Adrenal gland (tissue), 12 donors: Measurements from ENCODE around the gene PHLDA1. TPM values are rescaled to one million over a fixed set of nuclear protein-coding genes. Genes with fewer than 3 reads are reported as not detected.

Experiments
- DNase-seq, 7 donors: peaks; one replicate each; pipeline ENCODE4 v3.0.0-alpha.2; 2019 to 2020
- H3K27ac ChIP-seq, 5 donors: fragments of 200-600 bp; sonication (generic) in 4 of 5; 1 replicate in 3 of 5; 2 replicates in 2 of 5; pipeline versions ENCODE4 v1.5.1 to v1.8.0; 2016 to 2020; ENCODE audit warnings: mild to moderate bottlenecking in 1 of 5
- H3K27me3 ChIP-seq: fragments of 200-600 bp; 2 replicates; pipeline ENCODE4 v1.8.0; 2021
- H3K36me3 ChIP-seq, 2 donors: fragments of 200-600 bp; replicated peaks in 1 of 2; 1 replicate in 1 of 2; 2 replicates in 1 of 2; pipeline versions ENCODE4 v1.5.1 to v1.8.0; 2018 to 2022
- H3K4me1 ChIP-seq, 2 donors: fragments of 200-600 bp; replicated peaks in 1 of 2; 1 replicate in 1 of 2; 2 replicates in 1 of 2; pipeline versions ENCODE4 v1.5.1 to v1.8.0; 2018 to 2021
- H3K4me3 ChIP-seq, 4 donors: fragments of 200-600 bp; sonication (generic) in 3 of 4; one replicate each; pipeline ENCODE4 v1.5.1; 2016 to 2018
- H3K9me3 ChIP-seq, 3 donors: fragments of 200-600 bp; sonication (generic) in 1 of 3; replicated peaks in 1 of 3; 1 replicate in 2 of 3; 2 replicates in 1 of 3; pipeline versions ENCODE4 v1.5.1 to v1.8.0; 2016 to 2021
- CTCF ChIP-seq, 6 experiments: fragments of 450-650 bp in 4 of 6; fragments of 200-600 bp in 2 of 6; sonication (generic) in 1 of 6; IDR thresholded peaks; 1 replicate in 5 of 6; 2 replicates in 1 of 6; pipeline versions ENCODE4 v1.5.1 to v1.8.0; 2016 to 2021; ENCODE audit warnings: antibody characterized with exemption in 6 of 6, mild to moderate bottlenecking in 2 of 6, moderate library complexity in 1 of 6
- POLR2A ChIP-seq, 2 donors: fragments of 450-650 bp; IDR thresholded peaks; one replicate each; pipeline ENCODE4 v1.6.1; 2017; ENCODE audit warnings: antibody characterized with exemption in 2 of 2, mild to moderate bottlenecking in 2 of 2, moderate library complexity in 1 of 2
- WGBS, 4 donors: extraction: QIAGEN DNeasy Blood & Tissue Kit in 2 of 4; methylation state at CpG; one replicate each; pipeline versions ENCODE4 v1.1.5 to v1.1.7; 2013 to 2017; 5-methylcytosine and 5-hydroxymethylcytosine counted together
- intact Hi-C, 2 donors: fragments of 100-400 bp; cut with DNase I; formaldehyde crosslinking; loops; one replicate each; pipeline versions ENCODE4 v1.14.1 to v1.15.0; 2022 to 2023
- polyA plus RNA-seq, 3 donors: library from polyadenylated mRNA; stranded (reverse); fragments of 200-250 nt in 2 of 3; fragments of 350-450 nt in 1 of 3; fragmentation: Illumina TruSeq in 1 of 3; extraction: RNeasy Lipid Tissue Mini Kit (QIAGEN cat#74804) in 1 of 3; gene quantifications; one replicate each; pipeline ENCODE4 v1.2.3, GENCODE V29; 2013 to 2014
- total RNA-seq, 9 donors: library from RNA; depleted of rRNA in 4 of 9; stranded (reverse); fragments of >200 nt in 4 of 9; fragments of 120-200 nt in 1 of 9; fragmentation: NEBNext Ultra II Directional in 1 of 9; extraction: Animal tissue kit (Norgen Biotek cat#: 25700) in 1 of 9; gene quantifications; one replicate each; pipeline versions ENCODE4 v1.1.0 to v1.2.4, GENCODE V29; 2013 to 2023
- donor health status: healthy with polysubstance abuse.
- donor health status: Bipolar disorder and iron deficiency.
- donor health status: DM: yes; HTN: yes; CAD: no.
- donor health status: DM: no; HTN: no; CAD: no.
- donor health status: DM: no; HTN: no; CAD: no.
- donor health status: DM: yes; HTN: yes; CAD: no.

PHLDA1 gene
- total and polyA plus RNA-seq, 12 donors: 12.2 to 49.3 (median 25.1) TPM

DNA sequence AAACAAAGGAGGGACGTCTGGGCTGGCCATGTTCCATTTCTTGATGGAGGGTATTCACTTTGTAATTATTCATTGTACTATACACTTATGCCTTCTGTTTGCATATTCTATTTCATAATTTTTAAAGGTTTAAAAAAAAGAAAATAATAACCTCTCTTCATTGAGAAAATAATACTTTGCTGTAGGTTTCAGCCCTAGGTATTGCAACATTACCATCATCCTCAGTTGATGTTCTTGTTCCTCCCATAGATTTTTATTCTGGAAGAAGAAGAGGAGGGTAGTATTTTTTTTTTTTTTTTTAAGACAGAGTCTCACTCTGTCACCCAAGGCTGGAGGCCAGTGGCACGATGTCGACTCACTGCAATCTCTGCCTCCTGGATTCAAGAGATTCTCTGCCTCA is 54.7 kb downstream of the PHLDA1 start:
- Histone ChIP-seq H3K36me3 (no peaks in the 10 kb centered on the region), H3K9me3 (no peaks in the 10 kb centered on the region), H3K27me3 (no peaks in the 10 kb centered on the region), H3K4me1 (peaks cover 14 to 36% of the 10 kb centered on the region in 2 donors), H3K27ac (peak overlapping the region in 3 of 5 donors; percentile 69 to 90 (median 82)), H3K4me3 (no peak overlapping the region)
- WGBS, 4 donors: 51 to 82% (median 72%) methylated on average over 3 of the region's 3 CpGs
- no peak for DNase-seq
- TF ChIP-seq POLR2A (IDR thresholded peaks at IDR 0.05): no peak
- TF ChIP-seq CTCF (IDR thresholded peaks at IDR 0.05): no peak
- intact Hi-C loops: no loop called here

- intact Hi-C loops: no loop called here
- no peaks in the 10 kb centered on the region for H3K27me3 ChIP-seq
- TF ChIP-seq CTCF (IDR thresholded peaks at IDR 0.05) (no peak), POLR2A (IDR thresholded peaks at IDR 0.05) (no peak)
- H3K36me3 ChIP-seq: no peaks in the 10 kb centered on the region
- 77 to 87% (median 81%) methylated on average over 3 of the region's 3 CpGs for WGBS, 4 donors
- no peak for DNase-seq
- H3K4me1 ChIP-seq: peaks cover 14 to 29% of the 10 kb centered on the region in 2 donors
- H3K27ac ChIP-seq: peak overlapping the region in 2 of 5 donors; percentile 42 to 47
- H3K4me3 ChIP-seq: no peak overlapping the region
- no peaks in the 10 kb centered on the region for H3K9me3 ChIP-seq
Observed at GRCh38 chr12:75976113-75976512, 55.5 kb downstream of the PHLDA1 start.

GRCh38 chr12:75975702-75976101 is 55.9 kb downstream of the PHLDA1 start:
- Histone ChIP-seq H3K4me3 (no peak overlapping the region), H3K27ac (peak overlapping the region in 2 of 5 donors; percentile 42 to 47), H3K4me1 (peaks cover 14 to 29% of the 10 kb centered on the region in 2 donors), H3K9me3 (no peaks in the 10 kb centered on the region), H3K27me3 (no peaks in the 10 kb centered on the region), H3K36me3 (no peaks in the 10 kb centered on the region)
- TF ChIP-seq POLR2A (IDR thresholded peaks at IDR 0.05) (no peak), CTCF (IDR thresholded peaks at IDR 0.05) (no peak)
- intact Hi-C loops: no loop called here
- WGBS, 4 donors: 66 to 74% (median 70%) methylated on average over 2 of the region's 2 CpGs
- no peak for DNase-seq

Other genes with a start within 250 kb of the PHLDA1 start
- gene NAP1L1, start 52.9 kb upstream of the PHLDA1 start, total RNA-seq: 100 to 1,000 TPM; 216 to 518 (median 352) TPM
- 100 to 1,000 TPM; 260 to 356 (median 341) TPM for gene NAP1L1, start 52.9 kb upstream of the PHLDA1 start, polyA plus RNA-seq